Nephron progenitor cell (in vitro differentiated cells): ENCODE measurements around the gene STING1.
"Not testable (repeated sequence)": the region's sequence is repeated elsewhere in the genome, so short reads cannot be mapped to it uniquely, and the experiment has no call there.

Experiments
- DNase-seq: peaks from one replicate; pipeline ENCODE4 v3.0.0; 2021
- H3K27ac Mint-ChIP-seq: 2 replicates; pipeline ENCODE4 v1.8.0; 2021; ENCODE audit warnings: mild to moderate bottlenecking, moderate library complexity, mixed read lengths
- H3K27me3 Mint-ChIP-seq: 2 replicates; pipeline ENCODE4 v1.8.0; 2021; ENCODE audit warnings: mild to moderate bottlenecking, low read depth, mixed read lengths; ENCODE audit not compliant: poor library complexity
- H3K36me3 Mint-ChIP-seq: 2 replicates; pipeline ENCODE4 v1.8.0; 2021; ENCODE audit warnings: low read depth, mixed read lengths
- H3K4me1 Mint-ChIP-seq: 2 replicates; pipeline ENCODE4 v1.8.0; 2021; ENCODE audit warnings: mixed read lengths
- H3K4me3 Mint-ChIP-seq: 2 replicates; pipeline ENCODE4 v1.8.0; 2021; ENCODE audit warnings: mild to moderate bottlenecking, moderate library complexity, mixed read lengths
- H3K9me3 Mint-ChIP-seq: 2 replicates; pipeline ENCODE4 v1.8.0; 2021; ENCODE audit warnings: mild to moderate bottlenecking, moderate library complexity, mixed read lengths
- TF ChIP-seq, protein P1 (sequence below): fragments of 200-600 bp; sonication (generic); IDR thresholded peaks from 2 replicates; pipeline ENCODE4 v1.5.0; 2021; ENCODE audit warnings: antibody characterized with exemption

The STING1 gene

GRCh38 chr5:139495638-139496435 is 13.3 kb upstream of the STING1 start:
- H3K4me1 Mint-ChIP-seq = peaks cover 5% of the 10 kb centered on the region
- no peak overlapping the region for H3K4me3 Mint-ChIP-seq
- H3K27me3 Mint-ChIP-seq = peaks cover 10% of the 10 kb centered on the region
- H3K9me3 Mint-ChIP-seq = no peaks in the 10 kb centered on the region
- no peak for DNase-seq
- H3K27ac Mint-ChIP-seq = no peak overlapping the region
- no peaks in the 10 kb centered on the region for H3K36me3 Mint-ChIP-seq
- TF ChIP-seq, protein P1, sequence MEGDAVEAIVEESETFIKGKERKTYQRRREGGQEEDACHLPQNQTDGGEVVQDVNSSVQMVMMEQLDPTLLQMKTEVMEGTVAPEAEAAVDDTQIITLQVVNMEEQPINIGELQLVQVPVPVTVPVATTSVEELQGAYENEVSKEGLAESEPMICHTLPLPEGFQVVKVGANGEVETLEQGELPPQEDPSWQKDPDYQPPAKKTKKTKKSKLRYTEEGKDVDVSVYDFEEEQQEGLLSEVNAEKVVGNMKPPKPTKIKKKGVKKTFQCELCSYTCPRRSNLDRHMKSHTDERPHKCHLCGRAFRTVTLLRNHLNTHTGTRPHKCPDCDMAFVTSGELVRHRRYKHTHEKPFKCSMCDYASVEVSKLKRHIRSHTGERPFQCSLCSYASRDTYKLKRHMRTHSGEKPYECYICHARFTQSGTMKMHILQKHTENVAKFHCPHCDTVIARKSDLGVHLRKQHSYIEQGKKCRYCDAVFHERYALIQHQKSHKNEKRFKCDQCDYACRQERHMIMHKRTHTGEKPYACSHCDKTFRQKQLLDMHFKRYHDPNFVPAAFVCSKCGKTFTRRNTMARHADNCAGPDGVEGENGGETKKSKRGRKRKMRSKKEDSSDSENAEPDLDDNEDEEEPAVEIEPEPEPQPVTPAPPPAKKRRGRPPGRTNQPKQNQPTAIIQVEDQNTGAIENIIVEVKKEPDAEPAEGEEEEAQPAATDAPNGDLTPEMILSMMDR = no peak

- H3K4me1 Mint-ChIP-seq = peaks cover 5% of the 10 kb centered on the region
- TF ChIP-seq, protein P1 = no peak
- H3K27ac Mint-ChIP-seq = no peak overlapping the region
- no peak overlapping the region for H3K4me3 Mint-ChIP-seq
- H3K27me3 Mint-ChIP-seq = peaks cover 11% of the 10 kb centered on the region
- H3K9me3 Mint-ChIP-seq = no peaks in the 10 kb centered on the region
- H3K36me3 Mint-ChIP-seq = no peaks in the 10 kb centered on the region
- DNase-seq = no peak
These were observed 12.3 kb upstream of the STING1 start for GRCh38 chr5:139494832-139495231.

GRCh38 chr5:139494256-139494655 is 11.7 kb upstream of the STING1 start:
- Mint-ChIP-seq H3K27ac (no peak overlapping the region), H3K9me3 (no peaks in the 10 kb centered on the region), H3K4me3 (no peak overlapping the region), H3K27me3 (peaks cover 12% of the 10 kb centered on the region), H3K36me3 (no peaks in the 10 kb centered on the region), H3K4me1 (peaks cover 5% of the 10 kb centered on the region)
- DNase-seq = no peak
- TF ChIP-seq, protein P1 = no peak

DNA sequence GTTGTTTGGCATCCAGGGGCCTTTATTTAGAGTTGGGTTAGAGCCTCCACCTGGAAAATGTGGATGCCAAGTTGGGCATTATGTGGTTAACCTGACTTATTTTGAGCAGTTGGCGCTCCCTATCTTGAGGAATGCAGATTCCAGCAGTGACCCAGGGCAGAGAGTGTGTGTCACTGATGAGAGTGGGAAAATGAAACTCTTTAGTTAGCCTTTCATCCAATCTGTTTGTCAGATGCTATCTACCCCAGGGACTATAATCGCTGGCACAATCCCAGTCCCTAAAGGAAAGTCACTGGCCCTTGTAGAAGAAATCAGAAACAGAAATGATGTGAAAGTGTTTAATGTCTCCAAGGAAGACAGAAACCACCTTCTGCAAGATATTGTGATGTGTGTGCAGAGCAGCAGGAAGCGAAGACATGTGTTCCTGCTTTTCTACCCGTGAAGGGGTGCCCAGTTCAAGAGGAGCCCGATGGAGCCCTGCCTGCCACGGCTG is 10.2 kb upstream of the STING1 start:
- DNase-seq = no peak
- Mint-ChIP-seq H3K36me3 (no peaks in the 10 kb centered on the region), H3K4me3 (no peak overlapping the region), H3K27ac (no peak overlapping the region), H3K27me3 (peaks cover 12% of the 10 kb centered on the region), H3K9me3 (no peaks in the 10 kb centered on the region), H3K4me1 (peaks cover 5% of the 10 kb centered on the region)
- TF ChIP-seq, protein P1 = no peak

- peaks cover 10% of the 10 kb centered on the region for H3K27me3 Mint-ChIP-seq
- H3K27ac Mint-ChIP-seq = no peak overlapping the region
- no peak for DNase-seq
- H3K4me3 Mint-ChIP-seq = no peak overlapping the region
- H3K9me3 Mint-ChIP-seq = no peaks in the 10 kb centered on the region
- TF ChIP-seq, protein P1 = no peak
- peaks cover 35% of the 10 kb centered on the region for H3K4me1 Mint-ChIP-seq
- H3K36me3 Mint-ChIP-seq = no peaks in the 10 kb centered on the region
These were observed 5.7 kb upstream of the STING1 start for GRCh38 chr5:139488260-139488659.

- Mint-ChIP-seq H3K9me3 (no peaks in the 10 kb centered on the region), H3K36me3 (no peaks in the 10 kb centered on the region), H3K4me3 (peak overlapping the region; percentile 47), H3K27me3 (peaks cover 9% of the 10 kb centered on the region), H3K27ac (no peak overlapping the region), H3K4me1 (peaks cover 45% of the 10 kb centered on the region)
- no peak for DNase-seq
- TF ChIP-seq, protein P1 = no peak
These were observed 3.6 kb upstream of the STING1 start for GRCh38 chr5:139486201-139486600.

DNA sequence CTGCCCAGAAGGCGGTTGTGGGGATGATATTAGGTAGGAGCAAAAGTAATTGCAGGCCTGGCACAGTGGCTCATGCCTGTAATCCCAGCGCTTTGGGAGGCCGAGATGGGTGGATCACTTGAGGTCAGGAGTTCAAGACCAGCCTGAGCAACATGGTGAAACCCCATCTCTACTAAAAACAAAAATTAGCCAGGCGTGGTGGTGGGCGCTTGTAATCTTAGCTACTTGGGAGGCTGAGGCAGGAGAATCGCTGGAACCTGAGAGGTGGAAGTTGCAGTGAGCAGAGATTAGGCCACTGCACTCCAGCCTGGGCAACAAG is 291 bp upstream of the STING1 start:
- H3K36me3 Mint-ChIP-seq, H3K4me3 Mint-ChIP-seq, H3K27ac Mint-ChIP-seq: not testable (repeated sequence)

More for the DNA sequence above, 291 bp upstream of the STING1 start:
- H3K27me3 Mint-ChIP-seq, DNase-seq, H3K9me3 Mint-ChIP-seq: not testable (repeated sequence)
- H3K4me1 Mint-ChIP-seq = peaks cover 67% of the 10 kb centered on the region
